ENCODE results near the gene NTRK1.

The NTRK1 gene

DNA sequence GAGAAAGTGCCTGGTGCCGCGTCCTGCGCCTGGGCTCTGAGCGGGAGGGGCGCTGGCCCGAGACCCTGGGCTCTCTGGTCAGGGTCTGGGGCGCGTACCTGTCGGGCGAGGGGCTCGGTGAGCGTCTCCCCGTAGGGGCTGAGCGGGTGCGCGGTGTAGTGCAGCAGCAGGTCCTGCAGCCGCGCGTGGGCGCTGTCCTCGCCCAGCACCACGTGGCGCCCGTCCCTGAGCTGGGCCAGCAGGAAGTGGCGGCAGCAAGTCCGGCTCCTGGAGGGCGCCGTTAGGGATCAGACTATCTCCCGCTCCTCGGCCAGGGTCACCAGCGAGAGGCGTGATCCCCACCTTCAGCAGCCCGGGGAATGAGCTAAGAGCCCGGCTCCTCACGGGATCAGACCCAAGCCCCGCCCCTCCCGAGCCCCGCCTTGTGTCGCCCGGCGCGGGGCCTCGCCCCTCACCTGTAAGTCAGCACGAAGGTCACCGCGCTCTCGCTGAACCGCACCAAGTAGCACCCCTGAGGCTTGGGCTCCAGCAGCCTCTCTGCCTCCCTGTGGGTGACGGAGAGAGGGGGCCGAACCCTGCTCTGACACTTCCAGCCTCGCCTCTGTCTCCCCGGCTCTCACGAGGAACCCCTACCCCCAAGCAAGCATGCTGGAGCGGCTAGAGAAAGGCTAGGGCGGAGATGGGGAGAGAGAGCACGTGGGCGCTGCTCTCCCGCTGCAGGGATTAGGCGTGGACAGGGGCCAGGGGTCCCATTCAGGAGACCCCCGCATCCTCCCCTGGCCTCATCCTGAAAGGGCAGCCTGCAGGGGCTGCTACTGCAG, 46.7 kb upstream of the NTRK1 start:
- Histone ChIP-seq H3K4me1 (ENCODE audit: control insufficient read depth in 1 of 2, insufficient read depth in 2 of 2, low read length in 2 of 2) (peaks cover 9 to 11% of the 10 kb centered on the region in 2 experiments), H2AK5ac (ENCODE audit: low read length) (no peak overlapping the region), H3K4me2 (ENCODE audit: low read length) (peak overlapping the region; percentile 65), H3K36me3 (ENCODE audit: control insufficient read depth in 1 of 2, insufficient read depth in 2 of 2, low read length in 2 of 2) (no peaks in the 10 kb centered on the region), H3K27me3 (ENCODE audit: insufficient read depth, low read length) (peaks cover 2% of the 10 kb centered on the region), H3K14ac (ENCODE audit: low read length) (peak overlapping the region; percentile 1), H4K8ac (ENCODE audit: low read depth, low read length) (peak overlapping the region; percentile 59), H4K12ac (ENCODE audit: low read depth, low read length) (no peak overlapping the region), H2BK120ac (ENCODE audit: insufficient read depth, low read length, poor library complexity) (no peak overlapping the region), H2AFZ (ENCODE audit: insufficient read depth, low read length, poor library complexity) (peak overlapping the region; percentile 21), H3K9ac (ENCODE audit: low read length) (no peak overlapping the region), H3K4me3 (ENCODE audit: low read depth, low read length) (peak overlapping the region; percentile 10), H3K23ac (ENCODE audit: low read length) (no peak overlapping the region), H3K79me2 (ENCODE audit: control insufficient read depth, insufficient read depth, low read length, poor library complexity) (no peaks in the 10 kb centered on the region), H2BK5ac (ENCODE audit: low read depth, low read length, poor library complexity) (no peak overlapping the region), H4K91ac (ENCODE audit: low read depth, low read length) (no peak overlapping the region), H3K27ac (ENCODE audit: low read depth, low read length) (no peak overlapping the region), H3K4ac (ENCODE audit: low read depth, low read length) (no peak overlapping the region), H3K18ac (ENCODE audit: low read length) (no peak overlapping the region), H2BK12ac (ENCODE audit: low read length) (no peak overlapping the region), H3K79me1 (ENCODE audit: low read length) (no peaks in the 10 kb centered on the region), H3K9me3 (ENCODE audit: insufficient read depth, low read depth, low read length) (peaks cover 4% of the 10 kb centered on the region)
- no CpG with 5 or more reads among the region's 60 CpGs for WGBS (ENCODE audit: extremely low coverage, insufficient coverage, insufficient read length)
- peak; percentile 34 to 47 for DNase-seq

DNA sequence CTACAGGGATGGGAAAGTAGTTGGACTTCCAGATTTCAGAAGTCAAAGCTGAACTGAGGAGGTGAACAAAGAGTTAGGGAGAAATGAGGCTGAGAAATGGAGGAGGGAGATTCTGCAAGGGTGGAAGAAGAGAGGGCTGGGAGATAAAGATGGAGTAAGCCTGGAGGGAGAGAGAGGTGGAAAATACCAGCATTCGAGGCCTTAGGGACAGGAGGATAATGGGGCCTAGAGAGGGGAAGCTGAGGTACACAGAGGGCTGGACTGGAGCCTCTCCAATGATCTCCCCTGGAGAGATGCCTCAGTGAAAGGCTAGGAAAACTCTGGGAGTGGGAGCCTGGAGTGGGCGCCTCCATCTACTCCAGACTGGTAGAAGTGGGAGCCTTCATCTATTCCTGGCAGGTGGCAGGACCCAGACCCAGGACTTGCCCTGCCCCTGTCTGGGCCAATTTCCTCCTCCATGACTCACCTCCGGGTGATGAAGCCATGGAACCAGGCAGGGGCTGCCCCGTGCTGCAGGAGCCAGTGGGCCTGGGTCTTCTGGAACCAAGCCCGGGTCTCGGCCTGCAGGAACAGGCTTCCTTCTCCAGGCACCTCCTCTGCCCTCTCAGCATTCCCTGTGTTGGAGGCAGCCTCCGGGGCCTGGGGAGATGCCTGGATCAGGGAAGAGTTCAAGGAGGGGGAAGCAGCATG, 45.9 kb upstream of the NTRK1 start:
- Histone ChIP-seq H3K18ac (ENCODE audit: low read length) (no peak overlapping the region), H4K8ac (ENCODE audit: low read depth, low read length) (no peak overlapping the region), H2AK5ac (ENCODE audit: low read length) (no peak overlapping the region), H3K36me3 (ENCODE audit: control insufficient read depth in 1 of 2, insufficient read depth in 2 of 2, low read length in 2 of 2) (no peaks in the 10 kb centered on the region), H2BK12ac (ENCODE audit: low read length) (no peak overlapping the region), H3K9ac (ENCODE audit: low read length) (no peak overlapping the region), H2BK5ac (ENCODE audit: low read depth, low read length, poor library complexity) (no peak overlapping the region), H3K14ac (ENCODE audit: low read length) (no peak overlapping the region), H3K4me3 (ENCODE audit: low read depth, low read length) (no peak overlapping the region), H2BK120ac (ENCODE audit: insufficient read depth, low read length, poor library complexity) (no peak overlapping the region), H3K27ac (ENCODE audit: low read depth, low read length) (no peak overlapping the region), H3K79me1 (ENCODE audit: low read length) (no peaks in the 10 kb centered on the region), H3K27me3 (ENCODE audit: insufficient read depth, low read length) (peaks cover 2% of the 10 kb centered on the region), H3K4ac (ENCODE audit: low read depth, low read length) (no peak overlapping the region), H4K91ac (ENCODE audit: low read depth, low read length) (no peak overlapping the region), H3K23ac (ENCODE audit: low read length) (no peak overlapping the region), H4K12ac (ENCODE audit: low read depth, low read length) (no peak overlapping the region), H3K4me1 (ENCODE audit: control insufficient read depth in 1 of 2, insufficient read depth in 2 of 2, low read length in 2 of 2) (peaks cover 9 to 11% of the 10 kb centered on the region in 2 experiments), H3K4me2 (ENCODE audit: low read length) (no peak overlapping the region), H3K9me3 (ENCODE audit: insufficient read depth, low read depth, low read length) (peaks cover 4% of the 10 kb centered on the region), H3K79me2 (ENCODE audit: control insufficient read depth, insufficient read depth, low read length, poor library complexity) (no peaks in the 10 kb centered on the region), H2AFZ (ENCODE audit: insufficient read depth, low read length, poor library complexity) (no peak overlapping the region)
- WGBS (ENCODE audit: extremely low coverage, insufficient coverage, insufficient read length) = no CpG with 5 or more reads among the region's 7 CpGs
- no peak for DNase-seq

DNA sequence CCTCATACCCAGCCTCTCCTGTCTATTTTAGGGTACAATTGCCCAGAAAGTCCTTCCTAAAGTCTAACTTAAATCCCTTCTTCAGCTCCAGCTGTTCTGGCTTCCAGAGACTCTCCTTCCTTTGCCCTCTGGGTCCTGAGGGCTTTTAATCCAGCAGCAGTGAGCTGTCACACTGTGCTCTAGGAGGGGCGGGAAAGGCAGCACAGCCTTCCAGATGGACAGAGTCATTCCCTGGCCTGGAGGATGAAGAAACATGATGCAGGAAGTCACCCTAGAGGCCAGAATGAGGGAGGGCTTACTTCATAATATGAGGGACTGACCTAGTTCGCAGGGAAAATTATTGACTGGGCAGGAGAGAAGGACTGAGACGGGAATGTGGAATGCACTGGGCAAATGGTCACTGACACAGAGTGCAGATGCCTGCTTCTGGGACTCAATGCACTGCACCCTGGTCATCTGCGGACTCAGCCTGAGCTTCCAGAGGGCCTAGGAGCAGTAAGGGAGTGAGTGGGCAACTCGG, 45.3 kb upstream of the NTRK1 start:
- no peak overlapping the region for H2BK12ac ChIP-seq (ENCODE audit: low read length)
- no CpG with 5 or more reads among the region's 5 CpGs for WGBS (ENCODE audit: extremely low coverage, insufficient coverage, insufficient read length)
- H3K4me3 ChIP-seq (ENCODE audit: low read depth, low read length) = no peak overlapping the region
- no peak overlapping the region for H2BK5ac ChIP-seq (ENCODE audit: low read depth, low read length, poor library complexity)
- H3K79me1 ChIP-seq (ENCODE audit: low read length) = no peaks in the 10 kb centered on the region
- no peak overlapping the region for H3K18ac ChIP-seq (ENCODE audit: low read length)
- peak; percentile 17 to 21 for DNase-seq
- H3K23ac ChIP-seq (ENCODE audit: low read length) = no peak overlapping the region
- H3K9me3 ChIP-seq (ENCODE audit: insufficient read depth, low read depth, low read length) = peaks cover 4% of the 10 kb centered on the region
- no peak overlapping the region for H2AK5ac ChIP-seq (ENCODE audit: low read length)
- no peak overlapping the region for H4K12ac ChIP-seq (ENCODE audit: low read depth, low read length)
- no peak overlapping the region for H3K4me2 ChIP-seq (ENCODE audit: low read length)
- H4K91ac ChIP-seq (ENCODE audit: low read depth, low read length) = no peak overlapping the region
- H3K27ac ChIP-seq (ENCODE audit: low read depth, low read length) = no peak overlapping the region
- H4K8ac ChIP-seq (ENCODE audit: low read depth, low read length) = no peak overlapping the region
- no peak overlapping the region for H3K9ac ChIP-seq (ENCODE audit: low read length)
- no peaks in the 10 kb centered on the region for H3K79me2 ChIP-seq (ENCODE audit: control insufficient read depth, insufficient read depth, low read length, poor library complexity)
- H3K14ac ChIP-seq (ENCODE audit: low read length) = no peak overlapping the region
- no peak overlapping the region for H3K4ac ChIP-seq (ENCODE audit: low read depth, low read length)
- peaks cover 2% of the 10 kb centered on the region for H3K27me3 ChIP-seq (ENCODE audit: insufficient read depth, low read length)
- no peak overlapping the region for H2BK120ac ChIP-seq (ENCODE audit: insufficient read depth, low read length, poor library complexity)
- no peak overlapping the region for H2AFZ ChIP-seq (ENCODE audit: insufficient read depth, low read length, poor library complexity)
- no peaks in the 10 kb centered on the region for H3K36me3 ChIP-seq (ENCODE audit: control insufficient read depth in 1 of 2, insufficient read depth in 2 of 2, low read length in 2 of 2)
- peaks cover 9 to 11% of the 10 kb centered on the region in 2 experiments for H3K4me1 ChIP-seq (ENCODE audit: control insufficient read depth in 1 of 2, insufficient read depth in 2 of 2, low read length in 2 of 2)

GRCh38 chr1:156815961-156816422, 44.7 kb upstream of the NTRK1 start:
- H3K4me3 ChIP-seq (ENCODE audit: low read depth, low read length) = no peak overlapping the region
- H2BK5ac ChIP-seq (ENCODE audit: low read depth, low read length, poor library complexity) = no peak overlapping the region
- H3K14ac ChIP-seq (ENCODE audit: low read length) = no peak overlapping the region
- no peaks in the 10 kb centered on the region for H3K79me1 ChIP-seq (ENCODE audit: low read length)
- WGBS (ENCODE audit: extremely low coverage, insufficient coverage, insufficient read length) = no CpG with 5 or more reads among the region's 10 CpGs
- no peak overlapping the region for H4K8ac ChIP-seq (ENCODE audit: low read depth, low read length)
- H2BK12ac ChIP-seq (ENCODE audit: low read length) = no peak overlapping the region
- no peak overlapping the region for H3K4me2 ChIP-seq (ENCODE audit: low read length)
- no peak overlapping the region for H2AFZ ChIP-seq (ENCODE audit: insufficient read depth, low read length, poor library complexity)
- no peak overlapping the region for H3K27ac ChIP-seq (ENCODE audit: low read depth, low read length)
- no peak for DNase-seq
- H3K4me1 ChIP-seq (ENCODE audit: control insufficient read depth in 1 of 2, insufficient read depth in 2 of 2, low read length in 2 of 2) = peaks cover 9 to 11% of the 10 kb centered on the region in 2 experiments
- no peaks in the 10 kb centered on the region for H3K79me2 ChIP-seq (ENCODE audit: control insufficient read depth, insufficient read depth, low read length, poor library complexity)
- no peak overlapping the region for H3K23ac ChIP-seq (ENCODE audit: low read length)
- peaks cover 2% of the 10 kb centered on the region for H3K27me3 ChIP-seq (ENCODE audit: insufficient read depth, low read length)
- H2BK120ac ChIP-seq (ENCODE audit: insufficient read depth, low read length, poor library complexity) = no peak overlapping the region
- no peaks in the 10 kb centered on the region for H3K36me3 ChIP-seq (ENCODE audit: control insufficient read depth in 1 of 2, insufficient read depth in 2 of 2, low read length in 2 of 2)
- no peak overlapping the region for H3K4ac ChIP-seq (ENCODE audit: low read depth, low read length)
- H4K91ac ChIP-seq (ENCODE audit: low read depth, low read length) = no peak overlapping the region
- H2AK5ac ChIP-seq (ENCODE audit: low read length) = no peak overlapping the region
- no peak overlapping the region for H3K18ac ChIP-seq (ENCODE audit: low read length)
- no peak overlapping the region for H3K9ac ChIP-seq (ENCODE audit: low read length)
- no peak overlapping the region for H4K12ac ChIP-seq (ENCODE audit: low read depth, low read length)
- H3K9me3 ChIP-seq (ENCODE audit: insufficient read depth, low read depth, low read length) = peaks cover 4% of the 10 kb centered on the region
